HepG2 (cell line): ENCODE data around the gene AKR7A3.

Experiments
- CBX5 ChIP-seq: sonication (generic); formaldehyde crosslinking; IDR thresholded peaks from 2 replicates; pipeline ENCODE4 v1.4.0; 2020; ENCODE audit warnings: missing genetic modification reagents, borderline replicate concordance
- CREB3 ChIP-seq: sonication (generic); formaldehyde crosslinking; IDR thresholded peaks from 2 replicates; pipeline ENCODE4 v1.5.0; 2020; ENCODE audit warnings: missing genetic modification reagents
- CTCF ChIP-seq: sonication (generic); formaldehyde crosslinking; IDR thresholded peaks from 2 replicates; pipeline ENCODE4 v1.5.0; 2020; ENCODE audit warnings: mild to moderate bottlenecking, missing genetic modification reagents, moderate library complexity
- EZH2 ChIP-seq: conservative IDR thresholded peaks from 2 replicates; pipeline ENCODE4 v1.6.1; 2012; ENCODE audit warnings: mild to moderate bottlenecking, low read depth, low read length, moderate library complexity
- HINFP ChIP-seq: sonication (generic); formaldehyde crosslinking; IDR thresholded peaks from 2 replicates; pipeline ENCODE4 v1.4.0; 2020; ENCODE audit warnings: low read depth, mild to moderate bottlenecking, missing genetic modification reagents
- NPAS2 ChIP-seq: sonication (generic); formaldehyde crosslinking; IDR thresholded peaks from 2 replicates; pipeline ENCODE4 v1.8.0; 2022; ENCODE audit warnings: mild to moderate bottlenecking, missing genetic modification reagents, borderline replicate concordance
- REST ChIP-seq, 2 experiments: IDR thresholded peaks; 2 replicates each; pipeline ENCODE4 v1.6.1; 2011 to 2012; ENCODE audit warnings: low read length in 2 of 2, borderline replicate concordance in 1 of 2, low read depth in 1 of 2, mild to moderate bottlenecking in 1 of 2, moderate library complexity in 1 of 2
- RFX3 ChIP-seq: IDR thresholded peaks from 2 replicates; pipeline ENCODE4 v1.6.1; 2016; ENCODE audit warnings: missing biosample characterization, missing genetic modification reagents
- USF2 ChIP-seq, 2 experiments: sonication (generic) in 1 of 2; formaldehyde crosslinking in 1 of 2; IDR thresholded peaks; 2 replicates each; pipeline versions ENCODE4 v1.5.1 to v1.6.1; 2011 to 2020; ENCODE audit warnings: borderline replicate concordance in 1 of 2, low read depth in 1 of 2, low read length in 1 of 2, mild to moderate bottlenecking in 1 of 2, missing genetic modification reagents in 1 of 2, moderate library complexity in 1 of 2

- TF ChIP-seq CTCF (CRISPR knock-in tag) (no peak), NPAS2 (CRISPR knock-in tag) (no peak), RFX3 (CRISPR knock-in tag) (no peak), HINFP (CRISPR knock-in tag) (no peak), USF2 (IDR thresholded peaks at IDR 0.05; ENCODE audit: low read depth, low read length) (no peak), USF2 (CRISPR knock-in tag; IDR thresholded peaks at IDR 0.05; ENCODE audit: borderline replicate concordance) (no peak), CREB3 (CRISPR knock-in tag) (no peak), EZH2 (no peak), CBX5 (no peak), REST (IDR thresholded peaks at IDR 0.05; ENCODE audit: borderline replicate concordance in 1 of 2, low read depth in 1 of 2, low read length in 2 of 2) (no peak)
Measured at GRCh38 chr1:19323987-19324664, 35.6 kb upstream of the AKR7A3 start.
